GM12878 (cell line): ENCODE results near the gene TNNT2. TPM values are rescaled to one million over a fixed set of nuclear protein-coding genes. Genes with fewer than 3 reads are reported as not detected.

Source experiments
- ATAC-seq: fragments of 200-7000 bp; cut with Tn5 transposase; 3 replicates; pipeline ENCODE4 v1.9.1; 2020; ENCODE audit warnings: mild to moderate bottlenecking, moderate library complexity
- BruUV-seq: library from RNA; stranded (reverse); fragments of 400-500 nt; replicated peaks from 2 replicates; lab custom pipeline; 2021; lab: Mats Ljungman, UMichigan
- CTCF ChIA-PET: fragments of 300-600 bp; sonication (Branson Sonifier 250); formaldehyde crosslinking; extraction: SDS; loops from one replicate; lab custom pipeline; 2021; ENCODE audit warnings: inconsistent platforms; lab: Yijun Ruan, JAX
- POLR2A ChIA-PET: fragments of 350-600 bp; formaldehyde crosslinking; extraction: SDS; loops from one replicate; lab custom pipeline; 2021; ENCODE audit warnings: inconsistent platforms; lab: Charles Lee
- RAD21 ChIA-PET: fragments of 300-600 bp; sonication (Branson Sonifier 250); formaldehyde crosslinking; loops from one replicate; lab custom pipeline; 2023; ENCODE audit warnings: antibody characterized with exemption; ENCODE audit not compliant: unreplicated experiment; lab: Charles Lee
- SMC1A ChIA-PET: fragments of 300-600 bp; sonication (Branson Sonifier 250); formaldehyde crosslinking; loops from one replicate; lab custom pipeline; 2023; ENCODE audit not compliant: unreplicated experiment, uncharacterized antibody; lab: Charles Lee
- DNase-seq: peaks from one replicate; pipeline ENCODE4 v3.0.0-alpha.2; 2011; ENCODE audit warnings: low read depth, low spot score
- FAIRE-seq: peaks from 3 replicates; lab custom pipeline; 2011; peaks lifted over from hg19 to GRCh38; lab: Jason Lieb, UNC
- H2AFZ ChIP-seq: 2 replicates; pipeline ENCODE4 v1.6.0; 2011; ENCODE audit warnings: low read depth, low read length, control low read depth; ENCODE audit not compliant: control insufficient read depth
- H3K27ac ChIP-seq: 2 replicates; pipeline ENCODE4 v1.5.1; 2011; ENCODE audit warnings: control low read depth; ENCODE audit not compliant: control insufficient read depth, insufficient read depth
- H3K27me3 ChIP-seq, 2 experiments: replicated peaks in 1 of 2; 2 replicates each; pipeline versions ENCODE4 v1.6.0 to v1.6.1; 2011; ENCODE audit warnings: low read length in 1 of 2; ENCODE audit not compliant: control insufficient read depth in 2 of 2, insufficient read depth in 2 of 2
- H3K36me3 ChIP-seq, 2 experiments: 2 replicates each; pipeline ENCODE4 v1.5.1; 2011; ENCODE audit warnings: low read length in 1 of 2; ENCODE audit not compliant: control insufficient read depth in 2 of 2, insufficient read depth in 2 of 2
- H3K4me1 ChIP-seq: 2 replicates; pipeline ENCODE4 v1.6.1; 2011; ENCODE audit warnings: mild to moderate bottlenecking, low read length, moderate library complexity, mixed read lengths; ENCODE audit not compliant: control insufficient read depth, insufficient read depth
- H3K4me2 ChIP-seq: 2 replicates; pipeline ENCODE4 v1.6.0; 2011; ENCODE audit warnings: control low read depth; ENCODE audit not compliant: control insufficient read depth, insufficient read depth
- H3K4me3 ChIP-seq: fragments of 200-600 bp; sonication (generic); 2 replicates; pipeline ENCODE4 v1.5.1; 2016
- H3K79me2 ChIP-seq: 2 replicates; pipeline ENCODE4 v1.6.0; 2011; ENCODE audit warnings: low read length; ENCODE audit not compliant: control insufficient read depth, insufficient read depth
- H3K9ac ChIP-seq: 2 replicates; pipeline ENCODE4 v1.8.0; 2011; ENCODE audit warnings: low read length, control low read depth, mixed read lengths; ENCODE audit not compliant: control insufficient read depth, insufficient read depth
- H3K9me3 ChIP-seq: replicated peaks from 3 replicates; pipeline ENCODE4 v1.5.1; 2011; ENCODE audit warnings: mild to moderate bottlenecking, low read length; ENCODE audit not compliant: control insufficient read depth, insufficient read depth
- H4K20me1 ChIP-seq: 2 replicates; pipeline ENCODE4 v1.6.0; 2011; ENCODE audit not compliant: control insufficient read depth, insufficient read depth
- DPF2 ChIP-seq: fragments of 450-650 bp; IDR thresholded peaks from 2 replicates; pipeline ENCODE4 v1.6.1; 2017; ENCODE audit warnings: mild to moderate bottlenecking
- E2F8 ChIP-seq: fragments of 450-650 bp; IDR thresholded peaks from 2 replicates; pipeline ENCODE4 v1.6.1; 2018; ENCODE audit warnings: mild to moderate bottlenecking, low read depth, moderate library complexity; ENCODE audit not compliant: partially characterized antibody
- ELK1 ChIP-seq: IDR thresholded peaks from 2 replicates; pipeline ENCODE4 v1.6.1; 2012; ENCODE audit warnings: low read depth, low read length, improper control_type of control experiment
- EP300 ChIP-seq, 2 experiments: fragments of 150-350 bp in 1 of 2; IDR thresholded peaks; 2 replicates each; pipeline ENCODE4 v1.6.1; 2011 to 2012; ENCODE audit warnings: low read depth in 2 of 2, low read length in 2 of 2, borderline replicate concordance in 1 of 2, improper control_type of control experiment in 1 of 2, inconsistent platforms in 1 of 2; ENCODE audit not compliant: control insufficient read depth in 1 of 2
- HDAC6 ChIP-seq: fragments of 200-600 bp; sonication (generic); IDR thresholded peaks from one replicate; pipeline ENCODE4 v1.8.0; 2017; ENCODE audit warnings: antibody characterized with exemption; ENCODE audit not compliant: unreplicated experiment
- MAX ChIP-seq: IDR thresholded peaks from 2 replicates; pipeline ENCODE4 v1.6.1; 2012; ENCODE audit warnings: low read depth, low read length, improper control_type of control experiment
- MEF2B ChIP-seq: fragments of 450-650 bp; IDR thresholded peaks from 2 replicates; pipeline ENCODE4 v1.6.1; 2018; ENCODE audit warnings: mild to moderate bottlenecking, moderate library complexity; ENCODE audit not compliant: partially characterized antibody, poor library complexity, severe bottlenecking
- MTA2 ChIP-seq: fragments of 450-650 bp; IDR thresholded peaks from 2 replicates; pipeline ENCODE4 v1.6.1; 2016; ENCODE audit warnings: low read depth, mild to moderate bottlenecking, moderate library complexity
- NBN ChIP-seq: fragments of 450-650 bp; IDR thresholded peaks from 2 replicates; pipeline ENCODE4 v1.6.1; 2016
- RELB ChIP-seq: fragments of 450-650 bp; IDR thresholded peaks from 2 replicates; pipeline ENCODE4 v1.6.1; 2017; ENCODE audit warnings: low read depth, mild to moderate bottlenecking, moderate library complexity
- TBL1XR1 ChIP-seq: IDR thresholded peaks from 2 replicates; pipeline ENCODE4 v1.6.1; 2012; ENCODE audit warnings: low read depth, low read length, improper control_type of control experiment
- ZBTB33 ChIP-seq: fragments of 450-650 bp; IDR thresholded peaks from 2 replicates; pipeline ENCODE4 v1.6.1; 2017; ENCODE audit warnings: mild to moderate bottlenecking
- WGBS: methylation state at CpG from one replicate; pipeline ENCODE4 v1.1.6; 2016; ENCODE audit warnings: low lambda C conversion rate; ENCODE audit not compliant: insufficient replicate concordance, insufficient coverage; ENCODE audit errors: missing lambda C conversion rate; 5-methylcytosine and 5-hydroxymethylcytosine counted together
- in situ Hi-C: fragments of 300-500 bp; cut with MboI; formaldehyde crosslinking; loops from 9 replicates; pipeline ENCODE4 v1.14.3; 2018; ENCODE audit warnings: mixed read lengths
- intact Hi-C: fragments of 100-400 bp; cut with micrococcal nuclease; formaldehyde crosslinking; loops from one replicate; pipeline ENCODE4 v1.14.2; 2022; ENCODE audit not compliant: unreplicated experiment
- polyA plus RNA-seq, 11 experiments: library from polyadenylated mRNA; depleted of rRNA in 4 of 11; unstranded in 6 of 11; stranded (reverse) in 5 of 11; fragments of >200 nt; fragmentation: Nextera tagmentation in 4 of 11; fragmentation: Illumina TruSeq in 1 of 11; extraction: Ambion mirVana in 4 of 11; extraction: Trizol in 1 of 11; gene quantifications; 1 replicate in 1 of 11; 2 replicates in 10 of 11; pipeline versions ENCODE4 v1.2.1 to v1.2.3, GENCODE V29; 2011 to 2016; ENCODE audit warnings: inconsistent platforms in 2 of 11, missing spikeins in 2 of 11, low read depth in 1 of 11
- total RNA-seq, 4 experiments: library from RNA; depleted of rRNA in 3 of 4; stranded (reverse); fragments of >200 nt in 3 of 4; fragmentation: Illumina TruSeq in 1 of 4; extraction: Trizol in 1 of 4; gene quantifications; 2 replicates each; pipeline versions ENCODE4 v1.2.1 to v1.2.3, GENCODE V29; 2013 to 2021

The TNNT2 gene
- total and polyA plus RNA-seq, 10 of the 15 experiments (the other 5 are each of a cell fraction or from before 2014, with no cell fraction given) = 2.2 TPM; not detected in 9

- intact Hi-C loops (no loop called here), in situ Hi-C loops (no loop called here)
- Histone ChIP-seq H3K9me3 (no peaks in the 10 kb centered on the region; the same call in 2 of the 3 replicates), H3K27ac (no peak overlapping the region), H3K4me3 (no peak overlapping the region), H3K36me3 (no peaks in the 10 kb centered on the region), H3K4me1 (peaks cover 8% of the 10 kb centered on the region), H4K20me1 (no peaks in the 10 kb centered on the region), H3K9ac (no peak overlapping the region), H3K79me2 (no peaks in the 10 kb centered on the region), H2AFZ (no peak overlapping the region), H3K27me3 (no peaks in the 10 kb centered on the region; a peak in 2 of 4 replicates), H3K4me2 (0 out of 2 replicates have a peak overlapping the region, but pooled peaks have one; percentile 14)
- ChIA-PET SMC1A (interaction anchor here (0.9 to 3.0 kb wide), 6 partner anchors 14 to 70 kb away, joined by 3 to 16 read pairs (median 6); no protein-coding TSS in a partner anchor), CTCF (interaction anchor here (0.5 to 5.0 kb wide), 11 partner anchors 9 to 92 kb away, joined by 3 to 25 read pairs (median 6); no protein-coding TSS in a partner anchor), POLR2A (interaction anchor here (0.5 to 1.3 kb wide), 4 partner anchors 13 to 35 kb away, joined by 3 read pairs; no protein-coding TSS in a partner anchor), RAD21 (interaction anchor here (1.1 to 3.0 kb wide), 6 partner anchors 11 to 70 kb away, joined by 3 to 17 read pairs (median 6); no protein-coding TSS in a partner anchor)
- no TSS peak for BruUV-seq
- WGBS = 12% methylated on average over 12 of the region's 12 CpGs
- DNase-seq = no peak
- ATAC-seq = peak; percentile 83
- FAIRE-seq = no peak
- TF ChIP-seq E2F8 (no peak), DPF2 (no peak), ZBTB33 (no peak), EP300 (IDR thresholded peaks at IDR 0.05; ENCODE audit: borderline replicate concordance in 1 of 2, control insufficient read depth in 1 of 2, low read depth in 2 of 2, low read length in 2 of 2) (no peak), ELK1 (no peak), MTA2 (peak; percentile 52; the same call in 1 of the 2 replicates), MEF2B (peak; percentile 48), HDAC6 (no peak), MAX (peak; percentile 25; the same call in 1 of the 2 replicates), TBL1XR1 (no peak), NBN (peak; percentile 86), RELB (peak; percentile 77; the same call in 1 of the 2 replicates)
These were observed 42.5 kb upstream of the TNNT2 start for GRCh38 chr1:201419746-201420607.
